ENCODE results near the gene MCC. TPM values are rescaled to one million over a fixed set of nuclear protein-coding genes. Genes with fewer than 3 reads are reported as not detected.

Gene MCC
- total and polyA plus RNA-seq, 2 donors (not counting 1 experiment from before 2014, with no cell fraction given), result 0.09 to 0.32 TPM

GRCh38 chr5:113387844-113388243 lies 100.4 kb downstream of the MCC start:
- intact Hi-C loops (cut with micrococcal nuclease), result no loop called here
- 100% methylated on average over 1 of the region's 2 CpGs for WGBS (ENCODE audit: insufficient coverage)
- no peak for TF ChIP-seq CTCF (IDR thresholded peaks at IDR 0.05)
- no peak for TF ChIP-seq EZH2 (IDR thresholded peaks at IDR 0.05; ENCODE audit: borderline replicate concordance, insufficient read depth, low read depth, low read length, poor library complexity, severe bottlenecking)

GRCh38 chr5:113384782-113385285 lies 103.4 kb downstream of the MCC start:
- WGBS (ENCODE audit: insufficient coverage), result 0% methylated on average over 3 of the region's 4 CpGs
- H3K27me3 Mint-ChIP-seq, result peaks cover 44% of the 10 kb centered on the region

More at GRCh38 chr5:113387844-113388243, 100.4 kb downstream of the MCC start:
- Histone ChIP-seq H3K9ac (ENCODE audit: low read length) (no peak overlapping the region), H3K4me2 (replicated peaks; ENCODE audit: low read depth, low read length, poor library complexity, severe bottlenecking) (no peak overlapping the region), H3K27ac (ENCODE audit: low read length in 2 of 2) (no peak overlapping the region), H3K36me3 (replicated peaks in 1 of 2; ENCODE audit: control extremely low read depth in 1 of 2, control insufficient read depth in 1 of 2, extremely low read depth in 1 of 2, insufficient read depth in 2 of 2, low read length in 1 of 2) (no peaks in the 10 kb centered on the region), H2AFZ (ENCODE audit: insufficient read depth, low read depth, low read length, poor library complexity, severe bottlenecking) (no peak overlapping the region), H3K79me2 (ENCODE audit: control insufficient read depth, insufficient read depth, low read length) (no peaks in the 10 kb centered on the region), H3K27me3 (replicated peaks in 1 of 4; ENCODE audit: control extremely low read depth in 1 of 4, control insufficient read depth in 3 of 4, insufficient read depth in 4 of 4, low read length in 3 of 4) (peaks cover 0 to 12% (median 5%) of the 10 kb centered on the region in 4 experiments), H3K9me3 (ENCODE audit: control extremely low read depth in 1 of 3, control insufficient read depth in 2 of 3, insufficient read depth in 1 of 3, low read length in 2 of 3) (no peaks in the 10 kb centered on the region), H3K4me1 (ENCODE audit: control insufficient read depth in 2 of 2, insufficient read depth in 2 of 2, low read length in 2 of 2) (no peaks in the 10 kb centered on the region), H4K20me1 (ENCODE audit: control insufficient read depth, insufficient read depth, low read length, poor library complexity, severe bottlenecking) (no peaks in the 10 kb centered on the region), H3K4me3 (ENCODE audit: control extremely low read depth in 1 of 5, extremely low read depth in 1 of 5, insufficient read depth in 1 of 5, low read depth in 2 of 5, low read length in 4 of 5) (no peak overlapping the region)
- ChIA-PET POLR2A (no interaction called here), CTCF (interaction anchor here (0.6 to 2.2 kb wide), 2 partner anchors 8 to 366 kb away, joined by 3 to 5 read pairs; no protein-coding TSS in a partner anchor)
- no peaks in the 10 kb centered on the region for H3K9me3 Mint-ChIP-seq (ENCODE audit: insufficient read depth)
- H3K4me3 Mint-ChIP-seq, result no peak overlapping the region
- no peaks in the 10 kb centered on the region for H3K4me1 Mint-ChIP-seq
- DNase-seq (no peak), ATAC-seq (ENCODE audit: low read depth) (no peak)
- peaks cover 32% of the 10 kb centered on the region for H3K27me3 Mint-ChIP-seq
- H3K27ac Mint-ChIP-seq, result no peak overlapping the region

More at GRCh38 chr5:113384782-113385285, 103.4 kb downstream of the MCC start:
- Mint-ChIP-seq H3K27ac (no peak overlapping the region), H3K9me3 (ENCODE audit: insufficient read depth) (no peaks in the 10 kb centered on the region), H3K4me1 (no peaks in the 10 kb centered on the region), H3K4me3 (no peak overlapping the region)
- Histone ChIP-seq H3K27ac (ENCODE audit: low read length in 2 of 2) (no peak overlapping the region), H3K36me3 (replicated peaks in 1 of 2; ENCODE audit: control extremely low read depth in 1 of 2, control insufficient read depth in 1 of 2, extremely low read depth in 1 of 2, insufficient read depth in 2 of 2, low read length in 1 of 2) (no peaks in the 10 kb centered on the region), H3K4me2 (replicated peaks; ENCODE audit: low read depth, low read length, poor library complexity, severe bottlenecking) (no peak overlapping the region), H3K27me3 (replicated peaks in 1 of 4; ENCODE audit: control extremely low read depth in 1 of 4, control insufficient read depth in 3 of 4, insufficient read depth in 4 of 4, low read length in 3 of 4) (peaks cover 0 to 21% (median 5%) of the 10 kb centered on the region in 4 experiments), H3K4me3 (ENCODE audit: control extremely low read depth in 1 of 5, extremely low read depth in 1 of 5, insufficient read depth in 1 of 5, low read depth in 2 of 5, low read length in 4 of 5) (no peak overlapping the region), H2AFZ (ENCODE audit: insufficient read depth, low read depth, low read length, poor library complexity, severe bottlenecking) (no peak overlapping the region), H3K9me3 (ENCODE audit: control extremely low read depth in 1 of 3, control insufficient read depth in 2 of 3, insufficient read depth in 1 of 3, low read length in 2 of 3) (no peaks in the 10 kb centered on the region), H3K4me1 (ENCODE audit: control insufficient read depth in 2 of 2, insufficient read depth in 2 of 2, low read length in 2 of 2) (no peaks in the 10 kb centered on the region), H4K20me1 (ENCODE audit: control insufficient read depth, insufficient read depth, low read length, poor library complexity, severe bottlenecking) (no peaks in the 10 kb centered on the region), H3K79me2 (ENCODE audit: control insufficient read depth, insufficient read depth, low read length) (no peaks in the 10 kb centered on the region), H3K9ac (ENCODE audit: low read length) (no peak overlapping the region)
- CTCF ChIA-PET, result no interaction called here
- DNase-seq (no peak), ATAC-seq (ENCODE audit: low read depth) (no peak)
- POLR2A ChIA-PET, result no interaction called here
- intact Hi-C loops (cut with micrococcal nuclease), result no loop called here
- TF ChIP-seq EZH2 (IDR thresholded peaks at IDR 0.05; ENCODE audit: borderline replicate concordance, insufficient read depth, low read depth, low read length, poor library complexity, severe bottlenecking) (no peak), CTCF (IDR thresholded peaks at IDR 0.05) (no peak)

Data from B cell (primary cell).